Inferior parietal cortex (tissue), 1 donor: ENCODE results near the gene ETV6.

Experiments
- DNase-seq: peaks from one replicate; pipeline ENCODE4 v3.0.0-alpha.2; 2016; ENCODE audit errors: extremely low spot score

Gene ETV6

DNA sequence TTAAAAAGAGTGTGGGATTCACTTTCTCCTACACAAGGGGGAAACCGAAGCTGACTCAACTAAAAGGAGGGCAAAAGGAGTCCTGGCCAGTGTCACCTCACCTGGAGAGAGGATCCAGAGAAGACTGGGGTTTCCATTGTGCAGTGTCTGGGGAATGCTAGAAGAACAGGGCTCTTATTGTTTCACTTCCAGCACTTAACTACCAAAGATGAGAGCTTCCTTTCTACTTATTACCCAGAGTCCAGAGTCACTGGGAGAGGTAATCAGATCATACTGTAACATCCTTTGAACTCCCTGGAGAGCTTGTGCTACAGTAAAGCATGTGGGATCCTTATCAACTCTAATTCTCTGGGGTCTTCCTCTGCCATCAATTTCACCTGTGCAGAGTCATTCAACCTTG, 272.9 kb downstream of the ETV6 start:
- DNase-seq: no peak

DNA sequence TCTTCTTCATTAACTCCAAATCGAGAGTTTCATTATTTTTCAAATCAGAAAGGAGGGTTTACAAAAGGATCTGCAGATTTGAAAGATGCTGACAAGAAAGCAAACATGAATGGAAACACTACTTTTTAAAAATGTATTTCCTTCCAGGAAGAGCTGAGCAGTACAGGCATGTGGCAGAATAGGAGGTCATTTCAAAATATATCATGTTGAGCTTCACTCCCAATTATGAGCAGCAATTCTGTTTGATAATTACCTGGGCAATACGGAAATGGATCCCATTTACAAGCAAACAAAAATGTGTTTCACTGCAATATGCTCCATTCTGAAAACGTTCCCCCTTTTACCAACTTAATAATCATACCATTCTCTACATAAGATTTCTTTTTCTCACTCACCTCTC, 273.6 kb downstream of the ETV6 start:
- no peak for DNase-seq

DNA sequence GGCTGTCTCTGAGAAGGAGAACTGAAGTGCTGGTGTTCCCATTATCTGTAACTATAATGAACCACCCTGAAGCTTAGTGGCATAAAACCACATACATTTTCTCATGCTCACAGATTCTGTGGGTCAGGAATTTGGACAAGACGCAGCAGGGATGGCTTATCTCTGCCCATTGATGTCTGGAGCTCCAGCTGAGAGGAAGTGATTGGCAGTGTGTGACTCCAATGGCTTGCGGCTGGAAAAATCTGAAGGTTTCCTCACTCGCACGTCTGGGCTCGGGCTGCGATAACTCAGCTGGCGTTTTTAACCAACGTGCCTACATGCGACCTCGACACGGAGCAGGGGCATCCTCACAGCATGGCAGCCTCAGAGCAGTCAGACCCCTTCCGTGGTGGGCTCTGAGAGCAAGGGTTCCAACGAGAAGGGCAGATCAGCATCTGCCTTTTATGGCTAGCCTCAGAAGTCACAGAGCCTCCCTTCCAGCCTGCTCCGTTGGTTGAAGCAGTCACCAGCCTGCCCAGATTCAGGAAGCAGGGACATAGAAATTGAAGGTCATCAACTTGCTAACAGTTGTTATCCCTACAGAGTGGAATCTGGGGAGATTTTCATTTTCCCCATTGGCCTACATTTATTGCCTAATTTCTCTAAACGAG, 277.9 kb downstream of the ETV6 start:
- DNase-seq: no peak

DNA sequence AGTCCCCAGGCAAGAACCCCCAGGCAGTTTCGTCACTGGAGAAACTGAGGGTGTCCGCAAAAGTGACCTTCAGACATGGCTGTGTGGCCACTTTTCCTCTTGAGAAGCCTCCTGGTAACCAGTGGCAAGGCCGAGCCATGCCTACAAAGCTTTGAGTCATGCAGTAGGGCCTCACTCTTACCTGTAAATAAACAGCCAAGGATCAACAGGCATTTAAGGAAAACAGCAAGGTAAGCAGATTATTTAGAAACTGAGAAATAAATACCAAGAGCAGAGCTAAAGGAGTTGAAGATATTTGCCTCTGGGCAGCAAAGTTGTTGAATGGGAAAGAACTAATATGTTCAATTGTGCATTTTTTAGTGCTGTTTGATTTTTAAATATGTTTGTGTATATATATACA, 280.2 kb downstream of the ETV6 start:
- DNase-seq: no peak

DNA sequence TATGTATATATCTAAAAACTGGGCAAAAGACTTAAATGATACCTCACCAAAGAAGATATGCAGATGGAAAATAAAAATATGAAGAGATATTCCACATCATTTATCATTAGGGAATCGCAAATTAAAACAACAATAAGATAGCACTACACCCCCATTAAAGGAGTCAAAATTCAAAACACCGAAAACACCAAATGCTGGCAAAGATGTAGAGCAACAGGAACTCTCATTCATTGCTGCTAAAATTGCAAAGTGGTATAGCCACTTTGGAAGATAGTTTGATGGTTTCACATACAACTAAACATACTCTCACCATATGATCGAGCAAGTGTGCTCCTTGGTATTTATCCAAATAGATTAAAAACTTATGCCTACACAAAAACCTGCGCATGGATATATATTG, 289.7 kb downstream of the ETV6 start:
- no peak for DNase-seq

DNA sequence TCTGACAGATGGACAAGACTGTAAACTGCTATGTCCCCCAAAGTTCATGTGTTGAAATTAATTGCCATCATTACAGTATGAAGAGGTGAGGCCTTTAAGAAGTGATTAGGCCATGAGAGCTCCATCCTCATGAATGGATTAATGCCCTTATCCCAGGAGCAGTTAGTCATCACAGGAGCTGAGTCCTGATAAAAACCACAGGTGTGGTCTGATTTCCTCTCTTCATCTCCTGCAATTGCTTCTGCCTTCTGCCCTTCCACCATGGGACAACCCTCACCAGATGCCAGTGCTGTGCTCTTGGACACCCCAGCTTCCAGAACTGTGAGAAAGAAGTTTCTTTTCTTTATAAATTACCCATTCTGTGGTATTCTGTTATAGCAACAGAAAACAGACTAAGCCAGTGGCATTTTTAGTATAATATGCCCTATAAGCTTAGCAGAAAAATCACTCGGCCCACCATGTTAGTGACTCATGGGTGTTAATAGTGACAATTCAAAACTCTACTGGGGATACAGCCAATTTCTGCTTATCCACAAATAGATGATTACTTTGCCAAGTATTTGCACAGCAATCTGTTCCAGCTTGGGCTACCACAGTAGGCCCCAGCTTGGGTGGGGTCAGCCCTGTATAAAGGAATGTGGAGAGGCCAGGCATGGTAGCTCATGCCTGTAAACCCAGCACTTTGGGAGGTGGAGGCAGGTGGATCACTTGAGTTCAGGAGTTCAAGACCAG, 292.3 kb downstream of the ETV6 start:
- peak; percentile 68 for DNase-seq

DNA sequence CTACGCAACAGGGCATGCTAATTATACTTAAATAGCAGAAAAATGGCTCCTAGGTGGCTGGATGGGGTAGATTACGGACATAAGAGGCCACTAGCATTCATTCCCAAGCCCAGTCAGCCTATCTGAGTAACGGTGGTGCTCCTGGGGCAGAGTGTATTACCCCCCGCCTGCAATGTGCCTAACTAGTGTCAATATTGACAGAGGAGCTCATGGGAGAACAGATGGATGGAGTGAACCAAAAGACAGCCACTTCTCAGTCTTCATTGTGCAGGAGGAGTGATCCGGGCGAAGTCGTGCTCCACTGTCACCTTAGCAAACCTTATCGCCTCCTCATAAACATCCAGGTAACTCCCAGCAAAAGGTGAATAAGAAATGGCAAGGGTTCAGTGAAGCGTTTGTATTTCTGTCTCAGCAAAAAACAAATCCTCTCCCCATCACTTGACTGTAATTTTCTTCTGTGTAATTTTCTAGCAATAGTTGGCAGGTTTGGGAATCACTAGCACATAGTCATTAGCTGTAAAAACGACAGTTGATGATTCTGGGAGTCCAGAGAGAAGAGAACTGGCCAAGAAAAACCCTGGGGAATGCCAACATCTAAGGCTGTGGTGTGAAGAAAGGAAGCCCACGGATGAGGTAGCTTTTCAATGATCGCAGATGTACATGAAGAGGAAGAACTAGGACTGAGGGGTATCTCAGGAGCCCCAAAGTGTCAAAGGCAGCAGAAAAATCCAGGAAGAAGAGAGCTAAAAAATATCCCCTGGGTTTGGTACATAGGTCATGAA, 294.6 kb downstream of the ETV6 start:
- DNase-seq: no peak
